ENCODE data around the gene ABHD16B.

- no peak for TF ChIP-seq CTCF (conservative IDR thresholded peaks at IDR 0.05; ENCODE audit: low read length)
- TF ChIP-seq EZH2phosphoT487 (IDR thresholded peaks at IDR 0.05; ENCODE audit: borderline replicate concordance): no peak
These were observed 32.3 kb upstream of the ABHD16B start for GRCh38 chr20:63828951-63829350.
